ENCODE data around the gene NUDT22.

Gene NUDT22

DNA sequence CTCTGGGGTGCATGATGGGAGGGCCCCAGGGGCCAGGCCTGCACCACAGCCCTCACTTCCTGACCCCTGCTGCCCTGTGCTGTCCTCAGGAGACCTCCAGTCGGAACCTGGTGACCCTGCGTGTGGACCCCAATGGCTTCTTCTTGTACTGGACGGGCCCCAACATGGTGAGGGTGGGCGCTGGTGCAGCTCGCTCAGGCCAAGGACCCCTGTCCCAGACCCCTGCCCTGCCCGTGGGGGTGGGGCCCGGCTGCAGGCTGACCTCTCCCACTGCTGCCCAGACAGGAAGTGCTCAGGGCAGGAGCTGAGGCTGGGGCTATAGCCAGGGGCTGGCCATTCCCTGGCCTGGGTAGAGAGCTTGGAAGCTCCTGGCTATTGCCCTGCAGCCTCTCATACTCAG lies 28.3 kb downstream of the NUDT22 start:
- no peak for DNase-seq

- DNase-seq = no peak
These were observed 29.4 kb downstream of the NUDT22 start for GRCh38 chr11:64255135-64256128.

DNA sequence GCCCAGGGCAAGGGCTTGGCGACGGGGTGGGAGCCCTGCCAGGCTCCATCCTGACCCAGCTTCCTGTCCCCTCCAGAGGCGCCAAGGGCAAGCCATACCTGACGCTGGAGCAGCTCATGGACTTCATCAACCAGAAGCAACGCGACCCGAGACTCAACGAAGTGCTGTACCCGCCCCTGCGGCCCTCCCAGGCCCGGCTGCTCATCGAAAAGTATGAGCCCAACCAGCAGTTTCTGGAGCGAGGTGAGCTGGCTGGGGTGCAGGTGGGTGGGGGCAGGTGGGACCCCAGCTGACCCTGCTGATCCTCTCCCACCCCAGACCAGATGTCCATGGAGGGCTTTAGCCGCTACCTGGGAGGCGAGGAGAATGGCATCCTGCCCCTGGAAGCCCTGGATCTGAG lies 30.2 kb downstream of the NUDT22 start:
- no peak for DNase-seq

DNA sequence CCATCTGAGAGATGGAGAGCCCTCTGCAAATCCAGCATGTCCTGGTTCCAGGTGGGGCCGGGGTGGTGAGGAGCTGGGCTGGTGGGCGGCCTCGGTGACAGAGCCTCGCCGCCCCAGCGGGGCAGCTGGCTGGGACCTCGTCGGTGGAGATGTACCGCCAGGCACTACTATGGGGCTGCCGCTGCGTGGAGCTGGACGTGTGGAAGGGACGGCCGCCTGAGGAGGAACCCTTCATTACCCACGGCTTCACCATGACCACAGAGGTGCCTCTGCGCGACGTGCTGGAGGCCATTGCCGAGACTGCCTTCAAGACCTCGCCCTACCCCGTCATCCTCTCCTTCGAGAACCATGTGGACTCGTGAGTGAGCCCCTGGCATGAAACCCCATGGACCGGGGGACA lies 32.3 kb downstream of the NUDT22 start:
- no peak for DNase-seq

- no peak for DNase-seq
These were observed 33.0 kb downstream of the NUDT22 start for GRCh38 chr11:64258946-64259532.

DNA sequence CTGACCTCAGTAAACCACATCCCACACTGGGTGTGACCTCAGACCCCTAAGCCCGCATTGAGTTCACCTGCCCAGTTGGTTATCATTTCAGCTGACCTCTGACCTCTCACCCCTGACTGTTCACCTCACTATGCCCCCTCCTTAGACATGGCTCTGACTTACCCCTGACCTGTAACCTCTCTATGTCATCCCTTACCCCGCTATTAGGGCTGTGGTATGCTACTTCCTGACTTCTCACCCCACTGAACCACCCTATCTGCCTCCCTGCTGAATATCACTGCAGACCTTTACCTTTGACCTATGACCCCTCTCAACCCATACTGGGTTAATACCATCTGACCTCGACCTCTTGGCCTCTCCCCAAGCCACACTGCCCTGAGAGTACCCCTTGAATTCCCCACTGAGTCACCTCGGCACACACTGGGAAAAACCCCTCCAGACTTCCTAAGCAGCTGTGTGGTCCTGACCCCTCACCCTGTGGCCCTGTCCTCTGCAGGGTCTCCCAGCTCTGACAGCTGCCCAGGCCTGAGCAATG lies 33.5 kb downstream of the NUDT22 start:
- no peak for DNase-seq

- DNase-seq = no peak
These were observed 34.2 kb downstream of the NUDT22 start for GRCh38 chr11:64260147-64260708.

DNA sequence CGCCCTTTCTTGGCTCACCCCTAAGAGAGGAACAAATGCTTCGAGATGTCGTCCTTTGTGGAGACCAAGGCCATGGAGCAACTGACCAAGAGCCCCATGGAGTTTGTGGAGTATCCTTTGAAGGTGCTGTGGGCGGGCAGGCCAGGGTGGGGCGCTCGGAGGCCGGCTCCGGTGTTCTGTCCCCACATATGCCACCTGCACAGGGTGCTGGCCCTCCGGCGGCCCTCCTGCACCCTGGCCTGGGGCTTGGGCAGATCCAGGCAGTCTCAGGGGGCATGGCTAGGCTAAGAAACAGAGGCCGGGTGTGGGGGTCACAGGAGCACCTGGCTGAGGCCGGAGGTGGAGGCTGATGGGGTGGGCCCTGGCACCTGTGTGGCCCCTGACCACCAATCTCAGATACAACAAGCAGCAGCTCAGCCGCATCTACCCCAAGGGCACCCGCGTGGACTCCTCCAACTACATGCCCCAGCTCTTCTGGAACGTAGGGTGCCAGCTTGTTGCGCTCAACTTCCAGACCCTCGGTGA lies 35.5 kb downstream of the NUDT22 start:
- DNase-seq = no peak

DNA sequence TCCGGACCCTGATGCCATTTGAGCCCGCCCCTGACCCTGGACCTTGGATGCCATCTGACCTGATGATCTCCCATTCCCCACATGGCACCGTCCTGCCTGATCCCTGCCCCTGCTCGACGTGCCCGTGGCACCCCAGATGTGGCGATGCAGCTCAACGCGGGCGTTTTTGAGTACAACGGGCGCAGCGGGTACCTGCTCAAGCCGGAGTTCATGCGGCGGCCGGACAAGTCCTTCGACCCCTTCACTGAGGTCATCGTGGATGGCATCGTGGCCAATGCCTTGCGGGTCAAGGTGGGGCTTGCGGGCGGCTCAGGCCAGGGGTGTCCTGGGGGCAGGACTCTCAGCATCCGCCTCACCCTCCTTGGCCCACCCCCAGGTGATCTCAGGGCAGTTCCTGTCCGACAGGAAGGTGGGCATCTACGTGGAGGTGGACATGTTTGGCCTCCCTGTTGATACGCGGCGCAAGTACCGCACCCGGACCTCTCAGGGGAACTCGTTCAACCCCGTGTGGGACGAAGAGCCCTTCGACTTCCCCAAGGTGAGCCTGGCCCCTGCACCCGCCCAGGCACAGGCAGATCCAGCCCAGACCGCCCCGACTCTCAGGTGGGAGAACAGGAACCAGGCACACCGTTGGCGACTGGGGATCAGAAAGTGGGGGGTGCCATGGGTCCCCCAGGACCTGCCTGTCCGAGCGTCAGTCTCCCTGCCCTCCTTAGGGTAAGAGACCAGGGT lies 36.4 kb downstream of the NUDT22 start:
- no peak for DNase-seq

GRCh38 chr11:64263021-64263946 lies 37.2 kb downstream of the NUDT22 start:
- DNase-seq = peak; percentile 41

GRCh38 chr11:64263947-64264317 lies 37.9 kb downstream of the NUDT22 start:
- DNase-seq = no peak

DNA sequence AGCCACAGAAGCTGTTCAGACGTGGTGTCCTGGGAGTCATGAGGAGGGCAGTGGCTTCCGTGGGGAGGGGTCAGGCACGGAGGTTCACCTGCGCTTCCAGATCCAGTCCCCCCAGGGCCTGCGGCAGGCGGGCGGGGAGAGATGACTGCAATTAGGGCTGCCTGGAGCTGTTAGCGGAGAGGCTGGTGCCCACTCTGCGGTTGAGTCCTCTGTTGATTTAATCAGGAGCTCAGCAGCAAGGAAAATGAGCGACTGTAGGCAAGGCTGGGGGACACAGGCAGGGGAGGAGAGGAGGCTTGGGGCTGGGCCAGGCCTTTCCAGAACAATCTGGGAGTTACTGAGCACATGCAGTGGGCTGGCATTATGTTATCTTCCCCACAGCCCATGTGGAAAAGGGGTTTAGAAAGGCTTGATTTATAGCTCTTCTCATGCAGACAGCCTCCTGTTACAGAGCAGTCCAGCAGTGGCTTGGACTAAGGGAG lies 38.3 kb downstream of the NUDT22 start:
- DNase-seq = no peak

- DNase-seq = no peak
These were observed 39.4 kb downstream of the NUDT22 start for GRCh38 chr11:64265176-64266160.

DNA sequence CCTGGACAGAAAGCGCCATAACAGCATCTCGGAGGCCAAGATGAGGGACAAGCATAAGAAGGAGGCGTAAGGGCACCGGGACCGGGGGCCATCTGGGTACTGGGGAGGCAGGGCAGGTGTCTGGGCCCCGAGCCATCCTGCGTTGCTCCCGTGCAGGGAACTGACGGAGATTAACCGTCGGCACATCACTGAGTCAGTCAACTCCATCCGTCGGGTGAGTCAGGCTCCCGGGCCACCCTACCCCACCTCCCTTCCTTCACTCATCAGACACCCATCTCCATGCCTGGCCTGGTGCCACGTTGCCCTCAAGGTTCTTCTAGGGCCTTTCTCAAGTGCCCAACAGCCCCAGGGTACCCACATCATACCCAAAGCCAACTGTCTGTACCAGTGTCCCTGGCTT lies 40.3 kb downstream of the NUDT22 start:
- DNase-seq = no peak

DNA sequence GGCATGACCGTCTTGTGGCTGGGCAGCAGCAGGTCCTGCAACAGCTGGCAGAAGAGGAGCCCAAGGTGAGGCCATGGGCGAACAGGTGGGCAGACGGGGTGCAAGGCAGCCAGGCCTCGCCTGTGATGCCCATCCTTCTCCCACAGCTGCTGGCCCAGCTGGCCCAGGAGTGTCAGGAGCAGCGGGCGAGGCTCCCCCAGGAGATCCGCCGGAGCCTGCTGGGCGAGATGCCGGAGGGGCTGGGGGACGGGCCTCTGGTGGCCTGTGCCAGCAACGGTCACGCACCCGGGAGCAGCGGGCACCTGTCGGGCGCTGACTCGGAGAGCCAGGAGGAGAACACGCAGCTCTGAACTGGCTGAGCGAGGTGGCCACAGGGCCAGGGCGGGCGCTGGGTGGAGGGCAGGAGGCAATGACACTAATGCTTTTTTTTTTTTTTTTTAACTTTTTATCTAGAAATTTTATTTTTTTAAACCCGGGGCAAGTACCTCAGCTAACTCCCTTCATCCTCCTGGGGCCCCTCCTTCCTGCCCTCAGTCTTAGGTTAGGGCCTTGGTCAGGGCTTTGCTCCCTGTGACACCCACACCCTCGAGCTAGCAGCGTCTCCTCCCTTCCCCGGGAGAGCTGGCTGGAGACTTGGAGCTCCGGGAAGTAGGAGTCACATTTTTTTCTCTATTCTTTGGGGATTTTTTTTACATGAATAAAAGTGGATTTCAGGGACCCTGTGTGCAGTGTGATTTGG lies 41.3 kb downstream of the NUDT22 start:
- no peak for DNase-seq

GRCh38 chr11:64268025-64268892 lies 42.2 kb downstream of the NUDT22 start:
- DNase-seq = no peak

DNA sequence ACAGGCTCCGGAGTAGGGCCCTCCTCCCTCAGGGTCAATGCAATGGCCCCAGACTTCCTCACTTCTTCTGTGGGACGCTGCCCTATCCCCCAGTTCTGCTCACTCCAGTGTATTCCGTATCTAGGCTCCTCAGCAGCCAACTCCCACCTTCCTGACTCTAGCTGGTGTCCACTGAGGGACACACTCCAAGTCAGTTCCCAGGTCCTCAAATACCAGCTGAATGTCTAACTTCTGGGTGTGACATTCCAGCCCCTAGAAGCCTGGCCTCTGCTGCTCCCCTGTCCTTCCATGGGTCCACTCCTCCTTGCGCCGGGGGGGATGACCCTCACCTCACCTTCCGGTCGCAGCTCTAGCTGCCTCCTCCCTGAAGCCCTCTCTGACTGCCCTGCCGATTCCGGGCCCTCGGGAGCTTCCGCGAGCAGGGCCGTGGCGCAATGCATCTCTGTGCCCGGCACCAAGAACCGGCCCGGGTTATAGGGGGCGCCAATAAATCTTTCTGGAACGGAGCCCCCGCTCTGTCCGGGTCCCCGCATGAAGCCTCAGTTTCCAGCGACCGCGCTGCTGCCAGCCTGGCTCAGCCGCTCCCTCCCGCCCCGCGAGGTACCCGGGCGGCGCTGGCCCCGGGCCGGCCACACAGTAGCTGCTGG lies 42.9 kb downstream of the NUDT22 start:
- peak; percentile 37 for DNase-seq
